Cortex of kidney (tissue), 1 donor: ENCODE results near the gene DGKD.
"Not testable (repeated sequence)": the region's sequence is repeated elsewhere in the genome, so short reads cannot be mapped to it uniquely, and the experiment has no call there.

Source experiments
- DNase-seq: peaks from one replicate; lab custom pipeline; 2025; lab: John Stamatoyannopoulos, UW

DGKD gene

GRCh38 chr2:233353769-233354499 lies at the start of gene DGKD:
DGKD (plus strand) TSS chr2:233354494; CDS start chr2:233354519, 25 bp downstream.
- DNase-seq, result no peak

GRCh38 chr2:233307565-233307964 lies 46.7 kb upstream of the DGKD start, which contains the start of gene SAG:
SAG (plus strand) TSS chr2:233307816; CDS start chr2:233309190, 1,374 bp downstream.
- DNase-seq, result no peak

- no peak for DNase-seq
Measured at GRCh38 chr2:233311241-233311926, 42.9 kb upstream of the DGKD start.

- DNase-seq, result no peak
Measured at GRCh38 chr2:233312874-233313273, 41.4 kb upstream of the DGKD start.

- DNase-seq, result no peak
Measured at GRCh38 chr2:233314180-233314925, 39.9 kb upstream of the DGKD start.

- no peak for DNase-seq
Measured at GRCh38 chr2:233317196-233317943, 36.9 kb upstream of the DGKD start.

- no peak for DNase-seq
Measured at GRCh38 chr2:233319256-233319655, 35.0 kb upstream of the DGKD start.

- DNase-seq, result no peak
Measured at GRCh38 chr2:233320470-233320869, 33.8 kb upstream of the DGKD start.

- DNase-seq, result no peak
Measured at GRCh38 chr2:233321166-233321565, 33.1 kb upstream of the DGKD start.

- no peak for DNase-seq
Measured at GRCh38 chr2:233323851-233324250, 30.4 kb upstream of the DGKD start.

GRCh38 chr2:233325256-233325655 lies 29.0 kb upstream of the DGKD start:
- DNase-seq, result no peak

- DNase-seq, result no peak
Measured at GRCh38 chr2:233325814-233326213, 28.5 kb upstream of the DGKD start.

GRCh38 chr2:233326500-233326899 lies 27.8 kb upstream of the DGKD start:
- DNase-seq, result no peak

GRCh38 chr2:233328922-233329321 lies 25.4 kb upstream of the DGKD start:
- DNase-seq, result no peak

GRCh38 chr2:233329489-233330135 lies 24.7 kb upstream of the DGKD start:
- DNase-seq, result no peak

GRCh38 chr2:233331536-233331935 lies 22.8 kb upstream of the DGKD start:
- DNase-seq, result no peak

GRCh38 chr2:233332125-233332524 lies 22.2 kb upstream of the DGKD start:
- no peak for DNase-seq

- DNase-seq, result no peak
Measured at GRCh38 chr2:233334915-233335314, 19.4 kb upstream of the DGKD start.

- not testable (repeated sequence) for DNase-seq
Measured at GRCh38 chr2:233336091-233336490, 18.2 kb upstream of the DGKD start.

GRCh38 chr2:233336541-233336940 lies 17.8 kb upstream of the DGKD start:
- no peak for DNase-seq

- no peak for DNase-seq
Measured at GRCh38 chr2:233338046-233338445, 16.2 kb upstream of the DGKD start.
